HG02973 (cell line): Measurements from ENCODE around the gene CTNNA1.
A peak's percentile ranks its signal among the peaks of the same experiment; 100 is the strongest.
"Not testable (repeated sequence)": the region's sequence is repeated elsewhere in the genome, so short reads cannot be mapped to it uniquely, and the experiment has no call there.

Source experiments
- ATAC-seq: cut with Tn5 transposase; IDR thresholded peaks from one replicate; pipeline ENCODE4 v1.9.1; 2021; ENCODE audit warnings: moderate library complexity; ENCODE audit not compliant: unreplicated experiment

CTNNA1 gene

GRCh38 chr5:138722544-138723177, 30.6 kb upstream of the CTNNA1 start:
- no peak for ATAC-seq

GRCh38 chr5:138724470-138725146, 28.6 kb upstream of the CTNNA1 start:
- ATAC-seq, result no peak

GRCh38 chr5:138725153-138725817, 27.9 kb upstream of the CTNNA1 start:
- ATAC-seq, result no peak

- no peak for ATAC-seq
These were observed 27.3 kb upstream of the CTNNA1 start for GRCh38 chr5:138725818-138726416.

- ATAC-seq, result no peak
These were observed 26.4 kb upstream of the CTNNA1 start for GRCh38 chr5:138726848-138727247.

GRCh38 chr5:138730496-138730895, 22.7 kb upstream of the CTNNA1 start:
- not testable (repeated sequence) for ATAC-seq

- ATAC-seq, result no peak
These were observed 20.8 kb upstream of the CTNNA1 start for GRCh38 chr5:138732466-138732865.

GRCh38 chr5:138732933-138733332, 20.3 kb upstream of the CTNNA1 start:
- no peak for ATAC-seq

GRCh38 chr5:138733509-138733908, 19.7 kb upstream of the CTNNA1 start:
- no peak for ATAC-seq

GRCh38 chr5:138736293-138736692, 16.9 kb upstream of the CTNNA1 start:
- no peak for ATAC-seq

GRCh38 chr5:138737494-138738265, 15.5 kb upstream of the CTNNA1 start:
- ATAC-seq, result no peak

GRCh38 chr5:138738399-138738798, 14.8 kb upstream of the CTNNA1 start:
- ATAC-seq, result no peak

GRCh38 chr5:138739938-138740337, 13.3 kb upstream of the CTNNA1 start:
- ATAC-seq, result no peak

- no peak for ATAC-seq
These were observed 9.7 kb upstream of the CTNNA1 start for GRCh38 chr5:138743484-138743883.

GRCh38 chr5:138745268-138745667, 8.0 kb upstream of the CTNNA1 start:
- ATAC-seq, result no peak

- no peak for ATAC-seq
These were observed 4.6 kb upstream of the CTNNA1 start for GRCh38 chr5:138748630-138749081.

GRCh38 chr5:138751344-138751743, 1.9 kb upstream of the CTNNA1 start:
- ATAC-seq, result not testable (repeated sequence)

- no peak for ATAC-seq
These were observed 779 bp upstream of the CTNNA1 start for GRCh38 chr5:138752341-138752950.

- ATAC-seq, result peak; percentile 9
These were observed 821 bp downstream of the CTNNA1 start for GRCh38 chr5:138753794-138754698.

- no peak for ATAC-seq
These were observed 1.5 kb downstream of the CTNNA1 start for GRCh38 chr5:138754699-138755057.
